ENCODE data around the gene ZNF433. TPM values are rescaled to one million over a fixed set of nuclear protein-coding genes. Genes with fewer than 3 reads are reported as not detected.

The ZNF433 gene
- total and polyA plus RNA-seq, 10 donors: 2.4 to 7.7 (median 4.6) TPM

DNA sequence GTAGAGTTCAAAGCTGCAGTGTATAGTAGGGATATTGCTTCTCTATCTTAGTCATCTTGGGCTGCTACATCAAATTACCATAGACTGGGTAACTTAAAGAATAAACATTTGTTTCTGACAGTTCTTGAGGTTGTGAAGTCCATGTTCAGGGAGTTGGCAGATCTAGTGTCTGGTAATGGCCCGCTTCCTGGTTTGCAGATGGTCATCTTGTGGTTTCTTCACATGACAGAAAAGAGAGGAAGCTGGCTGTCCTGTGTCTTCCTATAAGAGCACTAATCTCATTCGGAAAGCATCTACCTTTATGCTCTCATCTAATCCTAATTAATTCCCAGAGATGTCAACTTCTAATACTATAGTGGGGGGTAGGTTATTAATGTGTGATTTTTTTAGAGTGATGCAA, 64.4 kb downstream of the ZNF433 start:
- H3K27me3 ChIP-seq (replicated peaks in 1 of 7): no peaks in the 10 kb centered on the region
- WGBS, 5 donors: 56 to 85% (median 75%) methylated on average over 2 of the region's 2 CpGs
- TF ChIP-seq POLR2AphosphoS5 (IDR thresholded peaks at IDR 0.05) (no peak), POLR2A (IDR thresholded peaks at IDR 0.05) (no peak)
- TF ChIP-seq, protein P1, sequence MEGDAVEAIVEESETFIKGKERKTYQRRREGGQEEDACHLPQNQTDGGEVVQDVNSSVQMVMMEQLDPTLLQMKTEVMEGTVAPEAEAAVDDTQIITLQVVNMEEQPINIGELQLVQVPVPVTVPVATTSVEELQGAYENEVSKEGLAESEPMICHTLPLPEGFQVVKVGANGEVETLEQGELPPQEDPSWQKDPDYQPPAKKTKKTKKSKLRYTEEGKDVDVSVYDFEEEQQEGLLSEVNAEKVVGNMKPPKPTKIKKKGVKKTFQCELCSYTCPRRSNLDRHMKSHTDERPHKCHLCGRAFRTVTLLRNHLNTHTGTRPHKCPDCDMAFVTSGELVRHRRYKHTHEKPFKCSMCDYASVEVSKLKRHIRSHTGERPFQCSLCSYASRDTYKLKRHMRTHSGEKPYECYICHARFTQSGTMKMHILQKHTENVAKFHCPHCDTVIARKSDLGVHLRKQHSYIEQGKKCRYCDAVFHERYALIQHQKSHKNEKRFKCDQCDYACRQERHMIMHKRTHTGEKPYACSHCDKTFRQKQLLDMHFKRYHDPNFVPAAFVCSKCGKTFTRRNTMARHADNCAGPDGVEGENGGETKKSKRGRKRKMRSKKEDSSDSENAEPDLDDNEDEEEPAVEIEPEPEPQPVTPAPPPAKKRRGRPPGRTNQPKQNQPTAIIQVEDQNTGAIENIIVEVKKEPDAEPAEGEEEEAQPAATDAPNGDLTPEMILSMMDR (IDR thresholded peaks at IDR 0.05 in 8 of 11, conservative IDR thresholded peaks at IDR 0.05 in 3 of 11): no peak
- no peak for DNase-seq
- intact Hi-C loops (cut with DNase I; ENCODE audit: low total_unique reads): no loop called here
- no peaks in the 10 kb centered on the region for H3K36me3 ChIP-seq
- H3K9me3 ChIP-seq: peaks cover 0 to 28% (median 9%) of the 10 kb centered on the region in 8 donors
- H3K4me3 ChIP-seq: peak overlapping the region in 1 of 8 donors; percentile 6
- H3K4me1 ChIP-seq: peaks cover 0 to 8% (median 5%) of the 10 kb centered on the region in 6 donors
- peak overlapping the region in 6 of 8 donors; percentile 14 to 72 (median 50) for H3K27ac ChIP-seq

DNA sequence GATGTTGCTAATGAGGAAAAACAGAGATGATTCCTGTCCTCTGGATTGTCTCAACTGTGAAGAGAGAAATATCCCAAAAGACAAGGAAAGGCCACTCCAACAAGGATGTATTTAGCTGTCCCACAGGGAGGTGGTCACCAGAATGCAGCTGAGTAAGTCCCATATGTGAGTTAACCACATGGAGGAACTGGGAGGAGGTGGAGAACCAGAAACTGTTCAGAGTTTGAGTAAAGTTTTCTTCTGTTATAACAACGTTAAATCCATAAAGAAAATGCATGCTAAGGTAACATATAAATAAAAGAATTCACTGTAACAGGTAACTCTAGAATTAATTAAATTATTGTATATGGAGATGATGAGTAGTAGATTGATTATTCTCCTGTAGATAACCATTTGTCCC, 65.3 kb downstream of the ZNF433 start:
- peaks cover 0 to 20% (median 3%) of the 10 kb centered on the region in 8 donors for H3K9me3 ChIP-seq
- H3K27me3 ChIP-seq (replicated peaks in 1 of 7): no peaks in the 10 kb centered on the region
- DNase-seq: no peak
- no peak overlapping the region for H3K27ac ChIP-seq
- H3K4me1 ChIP-seq: peaks cover 0 to 17% (median 13%) of the 10 kb centered on the region in 6 donors
- no peak overlapping the region for H3K4me3 ChIP-seq
- intact Hi-C loops (cut with DNase I; ENCODE audit: low total_unique reads): no loop called here
- 63 to 73% (median 67%) methylated on average over 1 of the region's 1 CpG for WGBS, 5 donors
- H3K36me3 ChIP-seq: no peaks in the 10 kb centered on the region
- TF ChIP-seq POLR2A (IDR thresholded peaks at IDR 0.05) (no peak), POLR2AphosphoS5 (IDR thresholded peaks at IDR 0.05) (no peak)
- TF ChIP-seq, protein P1 (IDR thresholded peaks at IDR 0.05 in 8 of 11, conservative IDR thresholded peaks at IDR 0.05 in 3 of 11): no peak

DNA sequence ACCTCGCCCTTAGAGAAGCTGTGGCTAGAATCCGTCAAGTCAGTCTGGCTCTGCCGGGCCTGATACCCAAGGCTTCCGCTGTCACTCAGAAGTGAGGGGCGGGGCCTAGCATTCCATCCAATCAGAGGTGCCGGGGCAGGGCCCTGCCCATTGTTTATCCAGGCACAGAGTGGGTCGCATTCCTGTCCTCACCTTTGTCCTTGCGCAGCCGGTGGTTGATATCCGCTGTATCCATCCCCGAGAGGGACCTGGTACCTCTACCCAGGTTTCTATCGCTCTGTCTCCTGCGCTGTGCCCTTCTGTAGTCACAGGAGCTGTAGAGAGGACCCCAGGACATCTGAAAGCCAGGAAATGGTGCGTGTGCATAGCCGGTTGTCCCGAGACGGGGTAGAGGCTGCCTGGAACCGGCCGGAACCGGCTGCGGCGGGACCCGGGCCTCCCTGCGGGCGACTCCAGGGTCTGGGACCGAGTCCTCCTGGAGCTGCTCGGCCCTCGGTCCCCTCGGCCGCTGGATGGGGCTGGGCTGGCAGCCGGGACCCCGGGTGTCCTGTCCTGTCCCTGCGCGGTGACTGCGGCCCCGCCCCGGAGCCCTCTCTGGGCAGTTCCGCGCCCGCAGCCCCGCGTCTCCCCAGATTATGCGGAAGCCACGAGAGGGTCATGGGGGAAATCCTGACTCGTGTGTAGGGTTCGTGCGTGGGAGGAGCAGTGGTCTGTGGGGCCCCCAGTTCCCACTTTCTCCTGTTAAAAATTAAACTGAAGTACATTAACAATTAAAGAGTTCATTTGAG, 70.4 kb downstream of the ZNF433 start, which contains the start of gene ZNF763:
TSS of gene ZNF763 (plus strand) at position 183 of the 788 bp plus-strand sequence. CDS start at position 352, 169 bp downstream.
- peaks cover 10 to 32% (median 23%) of the 10 kb centered on the region in 6 donors for H3K4me1 ChIP-seq
- peak within 1 kb of the TSS; percentile 93 to 99 (median 98) for H3K27ac ChIP-seq
- H3K9me3 ChIP-seq: no peaks in the 10 kb centered on the region
- TF ChIP-seq POLR2AphosphoS5 (IDR thresholded peaks at IDR 0.05) (peak; percentile 83 to 88 (median 86)), POLR2A (IDR thresholded peaks at IDR 0.05) (peak in 2 of 3 donors; percentile 40 to 53)
- TF ChIP-seq, protein P1 (IDR thresholded peaks at IDR 0.05 in 8 of 11, conservative IDR thresholded peaks at IDR 0.05 in 3 of 11): peak in 1 of 11 experiments; percentile 26
- WGBS, 5 donors: 0 to 1% (median 1%) methylated on average over 22 to 47 of the region's 47 CpGs
- H3K36me3 ChIP-seq: peaks cover 0 to 5% (median 0%) of the 10 kb centered on the region in 6 donors
- H3K27me3 ChIP-seq (replicated peaks in 1 of 7): no peaks in the 10 kb centered on the region
- H3K4me3 ChIP-seq: peak within 1 kb of the TSS; percentile 47 to 83 (median 74)
- intact Hi-C loops (cut with DNase I; ENCODE audit: low total_unique reads): no loop called here
- peak; percentile 98 for DNase-seq

Small RNA genes lying within 50 kb of the gene (small RNA-seq; reads per million reads assigned to genes)
- gene RNA5SP464 (0 reads per million in 4 donors), gene RNA5SP465 (0 reads per million in 4 donors), gene RNA5SP466 (0 reads per million in 4 donors)

Other genes with a start within 250 kb of the ZNF433 start
- 1 to 10 TPM; 1.2 to 3.5 (median 2.6) TPM for gene ZNF491, start 237.2 kb downstream of the ZNF433 start, total RNA-seq
- gene ZNF491, start 237.2 kb downstream of the ZNF433 start, polyA plus RNA-seq: under 1 TPM; 0.61 to 0.86 (median 0.68) TPM
- 10 to 100 TPM; 12.7 to 19.0 (median 17.5) TPM for gene ZNF440, start 221.4 kb downstream of the ZNF433 start, total RNA-seq
- gene ZNF440, start 221.4 kb downstream of the ZNF433 start, polyA plus RNA-seq: 1 to 10 TPM; 2.6 to 4.8 (median 2.7) TPM
- gene ZNF439, start 187.0 kb downstream of the ZNF433 start, total RNA-seq: 10 to 100 TPM; 14.1 to 19.4 (median 15.9) TPM
- 10 to 100 TPM; 10.2 to 16.7 (median 11.3) TPM for gene ZNF439, start 187.0 kb downstream of the ZNF433 start, polyA plus RNA-seq
- gene ZNF69, start 147.9 kb downstream of the ZNF433 start, total RNA-seq: 10 to 100 TPM in 1 of 7 donors, 1 to 10 TPM in 6; 3.1 to 11.0 (median 5.9) TPM
- 1 to 10 TPM; 1.8 to 3.4 (median 2.9) TPM for gene ZNF69, start 147.9 kb downstream of the ZNF433 start, polyA plus RNA-seq
- 10 to 100 TPM; 20.1 to 34.0 (median 25.5) TPM for gene ZNF700, start 110.6 kb downstream of the ZNF433 start, total RNA-seq
- 10 to 100 TPM; 12.2 to 31.7 (median 14.8) TPM for gene ZNF700, start 110.6 kb downstream of the ZNF433 start, polyA plus RNA-seq
- 10 to 100 TPM in 1 of 7 donors, 1 to 10 TPM in 6; 5.3 to 10.7 (median 7.1) TPM for gene ZNF763, start 70.6 kb downstream of the ZNF433 start, total RNA-seq
- 1 to 10 TPM; 3.7 to 6.4 (median 5.5) TPM for gene ZNF763, start 70.6 kb downstream of the ZNF433 start, polyA plus RNA-seq
- gene ZNF878, start 17.3 kb upstream of the ZNF433 start, total RNA-seq: under 1 TPM in 2 of 7 donors, not detected in 5; 0.20 to 0.36 TPM
- gene ZNF878, start 17.3 kb upstream of the ZNF433 start, polyA plus RNA-seq: under 1 TPM in 2 of 3 donors, not detected in 1; 0.05 to 0.10 TPM
- gene ZNF844, start 29.1 kb upstream of the ZNF433 start, total RNA-seq: 10 to 100 TPM in 3 of 7 donors, 1 to 10 TPM in 4; 7.1 to 14.5 (median 9.9) TPM
- gene ZNF844, start 29.1 kb upstream of the ZNF433 start, polyA plus RNA-seq: 1 to 10 TPM; 2.0 to 3.9 (median 2.7) TPM
- gene ZNF20, start 104.7 kb upstream of the ZNF433 start, total RNA-seq: 1 to 10 TPM; 3.1 to 5.5 (median 4.1) TPM
- gene ZNF20, start 104.7 kb upstream of the ZNF433 start, polyA plus RNA-seq: 1 to 10 TPM; 2.0 to 2.8 (median 2.7) TPM
- 1 to 10 TPM; 4.0 to 7.9 (median 5.6) TPM for gene ZNF625, start 121.1 kb upstream of the ZNF433 start, total RNA-seq
- gene ZNF625, start 121.1 kb upstream of the ZNF433 start, polyA plus RNA-seq: 1 to 10 TPM; 1.2 to 3.6 (median 2.0) TPM
- gene ZNF136, start 127.4 kb upstream of the ZNF433 start, total RNA-seq: 10 to 100 TPM; 16.3 to 20.1 (median 17.8) TPM
- 1 to 10 TPM; 5.5 to 7.4 (median 5.6) TPM for gene ZNF136, start 127.4 kb upstream of the ZNF433 start, polyA plus RNA-seq

All from spleen (tissue), 11 donors.